GM12878 (cell line): ENCODE results near the gene SH2B2. TPM values are rescaled to one million over a fixed set of nuclear protein-coding genes. Genes with fewer than 3 reads are reported as not detected.

Source experiments
- ATAC-seq: fragments of 200-7000 bp; cut with Tn5 transposase; 3 replicates; pipeline ENCODE4 v1.9.1; 2020; ENCODE audit warnings: mild to moderate bottlenecking, moderate library complexity
- BruUV-seq: library from RNA; stranded (reverse); fragments of 400-500 nt; replicated peaks from 2 replicates; lab custom pipeline; 2021; lab: Mats Ljungman, UMichigan
- CTCF ChIA-PET: fragments of 300-600 bp; sonication (Branson Sonifier 250); formaldehyde crosslinking; extraction: SDS; loops from one replicate; lab custom pipeline; 2021; ENCODE audit warnings: inconsistent platforms; lab: Yijun Ruan, JAX
- POLR2A ChIA-PET: fragments of 350-600 bp; formaldehyde crosslinking; extraction: SDS; loops from one replicate; lab custom pipeline; 2021; ENCODE audit warnings: inconsistent platforms; lab: Charles Lee
- RAD21 ChIA-PET: fragments of 300-600 bp; sonication (Branson Sonifier 250); formaldehyde crosslinking; loops from one replicate; lab custom pipeline; 2023; ENCODE audit warnings: antibody characterized with exemption; ENCODE audit not compliant: unreplicated experiment; lab: Charles Lee
- SMC1A ChIA-PET: fragments of 300-600 bp; sonication (Branson Sonifier 250); formaldehyde crosslinking; loops from one replicate; lab custom pipeline; 2023; ENCODE audit not compliant: unreplicated experiment, uncharacterized antibody; lab: Charles Lee
- DNase-seq: peaks from one replicate; pipeline ENCODE4 v3.0.0-alpha.2; 2011; ENCODE audit warnings: low read depth, low spot score
- FAIRE-seq: peaks from 3 replicates; lab custom pipeline; 2011; peaks lifted over from hg19 to GRCh38; lab: Jason Lieb, UNC
- H2AFZ ChIP-seq: 2 replicates; pipeline ENCODE4 v1.6.0; 2011; ENCODE audit warnings: low read depth, low read length, control low read depth; ENCODE audit not compliant: control insufficient read depth
- H3K27ac ChIP-seq: 2 replicates; pipeline ENCODE4 v1.5.1; 2011; ENCODE audit warnings: control low read depth; ENCODE audit not compliant: control insufficient read depth, insufficient read depth
- H3K27me3 ChIP-seq, 2 experiments: replicated peaks in 1 of 2; 2 replicates each; pipeline versions ENCODE4 v1.6.0 to v1.6.1; 2011; ENCODE audit warnings: low read length in 1 of 2; ENCODE audit not compliant: control insufficient read depth in 2 of 2, insufficient read depth in 2 of 2
- H3K36me3 ChIP-seq, 2 experiments: 2 replicates each; pipeline ENCODE4 v1.5.1; 2011; ENCODE audit warnings: low read length in 1 of 2; ENCODE audit not compliant: control insufficient read depth in 2 of 2, insufficient read depth in 2 of 2
- H3K4me1 ChIP-seq: 2 replicates; pipeline ENCODE4 v1.6.1; 2011; ENCODE audit warnings: mild to moderate bottlenecking, low read length, moderate library complexity, mixed read lengths; ENCODE audit not compliant: control insufficient read depth, insufficient read depth
- H3K4me2 ChIP-seq: 2 replicates; pipeline ENCODE4 v1.6.0; 2011; ENCODE audit warnings: control low read depth; ENCODE audit not compliant: control insufficient read depth, insufficient read depth
- H3K4me3 ChIP-seq: fragments of 200-600 bp; sonication (generic); 2 replicates; pipeline ENCODE4 v1.5.1; 2016
- H3K79me2 ChIP-seq: 2 replicates; pipeline ENCODE4 v1.6.0; 2011; ENCODE audit warnings: low read length; ENCODE audit not compliant: control insufficient read depth, insufficient read depth
- H3K9ac ChIP-seq: 2 replicates; pipeline ENCODE4 v1.8.0; 2011; ENCODE audit warnings: low read length, control low read depth, mixed read lengths; ENCODE audit not compliant: control insufficient read depth, insufficient read depth
- H3K9me3 ChIP-seq: replicated peaks from 3 replicates; pipeline ENCODE4 v1.5.1; 2011; ENCODE audit warnings: mild to moderate bottlenecking, low read length; ENCODE audit not compliant: control insufficient read depth, insufficient read depth
- H4K20me1 ChIP-seq: 2 replicates; pipeline ENCODE4 v1.6.0; 2011; ENCODE audit not compliant: control insufficient read depth, insufficient read depth
- FOXM1 ChIP-seq: IDR thresholded peaks from 2 replicates; pipeline ENCODE4 v1.6.1; 2012; ENCODE audit warnings: low read depth, mild to moderate bottlenecking, inconsistent platforms, low read length, moderate library complexity
- GATAD2B ChIP-seq: fragments of 450-650 bp; conservative IDR thresholded peaks from 2 replicates; pipeline ENCODE4 v1.6.1; 2017; ENCODE audit warnings: low read depth, mild to moderate bottlenecking, moderate library complexity
- MLLT1 ChIP-seq: fragments of 450-650 bp; IDR thresholded peaks from 2 replicates; pipeline ENCODE4 v1.6.1; 2016; ENCODE audit warnings: mild to moderate bottlenecking
- NFYB ChIP-seq: IDR thresholded peaks from 2 replicates; pipeline ENCODE4 v1.6.1; 2011; ENCODE audit warnings: low read depth, mild to moderate bottlenecking, low read length, improper control_type of control experiment, moderate library complexity; ENCODE audit not compliant: insufficient read depth
- SMC3 ChIP-seq: IDR thresholded peaks from 2 replicates; pipeline ENCODE4 v1.6.1; 2011; ENCODE audit warnings: low read length, improper control_type of control experiment, borderline replicate concordance
- SREBF1 ChIP-seq: IDR thresholded peaks from 2 replicates; pipeline ENCODE4 v1.6.1; 2012; ENCODE audit warnings: mild to moderate bottlenecking, low read length
- ZNF217 ChIP-seq: fragments of 450-650 bp; IDR thresholded peaks from 2 replicates; pipeline ENCODE4 v1.6.1; 2017; ENCODE audit warnings: antibody characterized with exemption, mild to moderate bottlenecking
- WGBS: methylation state at CpG from one replicate; pipeline ENCODE4 v1.1.6; 2016; ENCODE audit warnings: low lambda C conversion rate; ENCODE audit not compliant: insufficient replicate concordance, insufficient coverage; ENCODE audit errors: missing lambda C conversion rate; 5-methylcytosine and 5-hydroxymethylcytosine counted together
- in situ Hi-C: fragments of 300-500 bp; cut with MboI; formaldehyde crosslinking; loops from 9 replicates; pipeline ENCODE4 v1.14.3; 2018; ENCODE audit warnings: mixed read lengths
- intact Hi-C: fragments of 100-400 bp; cut with micrococcal nuclease; formaldehyde crosslinking; loops from one replicate; pipeline ENCODE4 v1.14.2; 2022; ENCODE audit not compliant: unreplicated experiment
- polyA plus RNA-seq, 11 experiments: library from polyadenylated mRNA; depleted of rRNA in 4 of 11; unstranded in 6 of 11; stranded (reverse) in 5 of 11; fragments of >200 nt; fragmentation: Nextera tagmentation in 4 of 11; fragmentation: Illumina TruSeq in 1 of 11; extraction: Ambion mirVana in 4 of 11; extraction: Trizol in 1 of 11; gene quantifications; 1 replicate in 1 of 11; 2 replicates in 10 of 11; pipeline versions ENCODE4 v1.2.1 to v1.2.3, GENCODE V29; 2011 to 2016; ENCODE audit warnings: inconsistent platforms in 2 of 11, missing spikeins in 2 of 11, low read depth in 1 of 11
- total RNA-seq, 4 experiments: library from RNA; depleted of rRNA in 3 of 4; stranded (reverse); fragments of >200 nt in 3 of 4; fragmentation: Illumina TruSeq in 1 of 4; extraction: Trizol in 1 of 4; gene quantifications; 2 replicates each; pipeline versions ENCODE4 v1.2.1 to v1.2.3, GENCODE V29; 2013 to 2021
- TF ChIP-seq, protein P1 (sequence below): IDR thresholded peaks from 2 replicates; pipeline ENCODE4 v1.6.1; 2012; ENCODE audit warnings: improper control_type of control experiment, low read depth, low read length; ENCODE audit not compliant: insufficient replicate concordance
- TF ChIP-seq, protein P2 (sequence below): fragments of 450-650 bp; IDR thresholded peaks from 2 replicates; pipeline ENCODE4 v1.6.1; 2017; ENCODE audit warnings: low read depth, mild to moderate bottlenecking, moderate library complexity

Gene SH2B2
- total and polyA plus RNA-seq, 10 of the 15 experiments (the other 5 are each of a cell fraction or from before 2014, with no cell fraction given) = 0.13 to 55.1 (median 7.4) TPM; not detected in 1

DNA sequence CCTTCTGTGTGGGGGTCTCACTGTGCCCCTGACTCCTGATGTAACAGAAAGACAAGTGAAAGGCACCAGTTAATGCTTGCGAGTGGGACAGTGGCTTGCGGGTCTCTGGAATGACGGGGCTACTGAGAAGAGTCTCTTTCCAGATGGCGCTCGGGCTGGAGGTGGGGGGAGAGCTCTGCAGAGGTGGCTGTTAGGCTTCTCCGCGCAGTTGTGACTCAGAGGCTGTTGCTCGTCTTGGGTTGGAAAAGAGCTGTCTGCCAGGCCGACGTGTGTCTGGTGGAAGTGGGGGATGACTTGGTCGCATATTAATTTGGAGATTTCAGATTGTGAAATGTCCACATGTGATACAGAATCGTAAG, 27.9 kb upstream of the SH2B2 start:
- ChIA-PET SMC1A (no interaction called here), CTCF (no interaction called here), POLR2A (no interaction called here), RAD21 (no interaction called here)
- no peaks in the 10 kb centered on the region for H3K79me2 ChIP-seq
- no peak overlapping the region for H3K9ac ChIP-seq
- H2AFZ ChIP-seq = no peak overlapping the region
- H3K36me3 ChIP-seq = no peaks in the 10 kb centered on the region
- no peak overlapping the region for H3K4me2 ChIP-seq
- TF ChIP-seq SMC3 (no peak), GATAD2B (no peak), ZNF217 (no peak)
- DNase-seq (no peak), FAIRE-seq (no peak), ATAC-seq (no peak)
- H4K20me1 ChIP-seq = no peaks in the 10 kb centered on the region
- no peaks in the 10 kb centered on the region for H3K9me3 ChIP-seq
- in situ Hi-C loops (loop anchor here (25.0 kb wide), 1 partner anchor 896 kb away; the partner anchor contains the start of gene COL26A1), intact Hi-C loops (no loop called here)
- no peaks in the 10 kb centered on the region for H3K4me1 ChIP-seq
- H3K4me3 ChIP-seq = no peak overlapping the region
- no TSS peak for BruUV-seq
- no peak overlapping the region for H3K27ac ChIP-seq
- WGBS = 81% methylated on average over 12 of the region's 12 CpGs
- no peaks in the 10 kb centered on the region for H3K27me3 ChIP-seq

- intact Hi-C loops (no loop called here), in situ Hi-C loops (loop anchor here (25.0 kb wide), 1 partner anchor 899 kb away; the partner anchor contains the start of gene COL26A1)
- no peak overlapping the region for H2AFZ ChIP-seq
- no peak overlapping the region for H3K4me2 ChIP-seq
- no peaks in the 10 kb centered on the region for H3K79me2 ChIP-seq
- POLR2A ChIA-PET = no interaction called here
- no peak overlapping the region for H3K27ac ChIP-seq
- CTCF ChIA-PET = interaction anchor here (1.0 kb wide), 1 partner anchor 11 kb away, joined by 3 read pairs; no protein-coding TSS in a partner anchor
- FAIRE-seq (no peak), ATAC-seq (no peak), DNase-seq (no peak)
- SMC1A ChIA-PET = no interaction called here
- no peaks in the 10 kb centered on the region for H3K27me3 ChIP-seq
- RAD21 ChIA-PET = no interaction called here
- H3K36me3 ChIP-seq = no peaks in the 10 kb centered on the region
- no peaks in the 10 kb centered on the region for H3K9me3 ChIP-seq
- no peaks in the 10 kb centered on the region for H4K20me1 ChIP-seq
- H3K9ac ChIP-seq = no peak overlapping the region
- no TSS peak for BruUV-seq
- no peak overlapping the region for H3K4me3 ChIP-seq
- H3K4me1 ChIP-seq = no peaks in the 10 kb centered on the region
- 50% methylated on average over 9 of the region's 9 CpGs for WGBS
- TF ChIP-seq NFYB (no peak), MLLT1 (no peak), SREBF1 (no peak), FOXM1 (no peak)
- TF ChIP-seq, protein P1, sequence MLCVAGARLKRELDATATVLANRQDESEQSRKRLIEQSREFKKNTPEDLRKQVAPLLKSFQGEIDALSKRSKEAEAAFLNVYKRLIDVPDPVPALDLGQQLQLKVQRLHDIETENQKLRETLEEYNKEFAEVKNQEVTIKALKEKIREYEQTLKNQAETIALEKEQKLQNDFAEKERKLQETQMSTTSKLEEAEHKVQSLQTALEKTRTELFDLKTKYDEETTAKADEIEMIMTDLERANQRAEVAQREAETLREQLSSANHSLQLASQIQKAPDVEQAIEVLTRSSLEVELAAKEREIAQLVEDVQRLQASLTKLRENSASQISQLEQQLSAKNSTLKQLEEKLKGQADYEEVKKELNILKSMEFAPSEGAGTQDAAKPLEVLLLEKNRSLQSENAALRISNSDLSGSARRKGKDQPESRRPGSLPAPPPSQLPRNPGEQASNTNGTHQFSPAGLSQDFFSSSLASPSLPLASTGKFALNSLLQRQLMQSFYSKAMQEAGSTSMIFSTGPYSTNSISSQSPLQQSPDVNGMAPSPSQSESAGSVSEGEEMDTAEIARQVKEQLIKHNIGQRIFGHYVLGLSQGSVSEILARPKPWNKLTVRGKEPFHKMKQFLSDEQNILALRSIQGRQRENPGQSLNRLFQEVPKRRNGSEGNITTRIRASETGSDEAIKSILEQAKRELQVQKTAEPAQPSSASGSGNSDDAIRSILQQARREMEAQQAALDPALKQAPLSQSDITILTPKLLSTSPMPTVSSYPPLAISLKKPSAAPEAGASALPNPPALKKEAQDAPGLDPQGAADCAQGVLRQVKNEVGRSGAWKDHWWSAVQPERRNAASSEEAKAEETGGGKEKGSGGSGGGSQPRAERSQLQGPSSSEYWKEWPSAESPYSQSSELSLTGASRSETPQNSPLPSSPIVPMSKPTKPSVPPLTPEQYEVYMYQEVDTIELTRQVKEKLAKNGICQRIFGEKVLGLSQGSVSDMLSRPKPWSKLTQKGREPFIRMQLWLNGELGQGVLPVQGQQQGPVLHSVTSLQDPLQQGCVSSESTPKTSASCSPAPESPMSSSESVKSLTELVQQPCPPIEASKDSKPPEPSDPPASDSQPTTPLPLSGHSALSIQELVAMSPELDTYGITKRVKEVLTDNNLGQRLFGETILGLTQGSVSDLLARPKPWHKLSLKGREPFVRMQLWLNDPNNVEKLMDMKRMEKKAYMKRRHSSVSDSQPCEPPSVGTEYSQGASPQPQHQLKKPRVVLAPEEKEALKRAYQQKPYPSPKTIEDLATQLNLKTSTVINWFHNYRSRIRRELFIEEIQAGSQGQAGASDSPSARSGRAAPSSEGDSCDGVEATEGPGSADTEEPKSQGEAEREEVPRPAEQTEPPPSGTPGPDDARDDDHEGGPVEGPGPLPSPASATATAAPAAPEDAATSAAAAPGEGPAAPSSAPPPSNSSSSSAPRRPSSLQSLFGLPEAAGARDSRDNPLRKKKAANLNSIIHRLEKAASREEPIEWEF = no peak
- TF ChIP-seq, protein P2, sequence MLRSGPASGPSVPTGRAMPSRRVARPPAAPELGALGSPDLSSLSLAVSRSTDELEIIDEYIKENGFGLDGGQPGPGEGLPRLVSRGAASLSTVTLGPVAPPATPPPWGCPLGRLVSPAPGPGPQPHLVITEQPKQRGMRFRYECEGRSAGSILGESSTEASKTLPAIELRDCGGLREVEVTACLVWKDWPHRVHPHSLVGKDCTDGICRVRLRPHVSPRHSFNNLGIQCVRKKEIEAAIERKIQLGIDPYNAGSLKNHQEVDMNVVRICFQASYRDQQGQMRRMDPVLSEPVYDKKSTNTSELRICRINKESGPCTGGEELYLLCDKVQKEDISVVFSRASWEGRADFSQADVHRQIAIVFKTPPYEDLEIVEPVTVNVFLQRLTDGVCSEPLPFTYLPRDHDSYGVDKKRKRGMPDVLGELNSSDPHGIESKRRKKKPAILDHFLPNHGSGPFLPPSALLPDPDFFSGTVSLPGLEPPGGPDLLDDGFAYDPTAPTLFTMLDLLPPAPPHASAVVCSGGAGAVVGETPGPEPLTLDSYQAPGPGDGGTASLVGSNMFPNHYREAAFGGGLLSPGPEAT = no peak
Observed at GRCh38 chr7:102260856-102261255, 25.8 kb upstream of the SH2B2 start.
